Measurements from ENCODE around the gene SERPINB6.
"Not testable (repeated sequence)": the region's sequence is repeated elsewhere in the genome, so short reads cannot be mapped to it uniquely, and the experiment has no call there.

SERPINB6 gene

GRCh38 chr6:2999618-3000557 is 28.5 kb upstream of the SERPINB6 start, which contains the start of gene NQO2:
TSS of gene NQO2 (plus strand) at chr6:2999894. CDS start at chr6:3006553, 6,659 bp downstream.
- DNase-seq (ENCODE audit: low read depth), result peak; percentile 82

- DNase-seq (ENCODE audit: low read depth), result peak; percentile 27
Measured at GRCh38 chr6:2998998-2999617, 27.7 kb upstream of the SERPINB6 start.

GRCh38 chr6:2998249-2998997 is 27.1 kb upstream of the SERPINB6 start:
- DNase-seq (ENCODE audit: low read depth), result not testable (repeated sequence)

- no peak for DNase-seq (ENCODE audit: low read depth)
Measured at GRCh38 chr6:2993755-2994317, 22.5 kb upstream of the SERPINB6 start.

GRCh38 chr6:2992330-2992979 is 21.1 kb upstream of the SERPINB6 start:
- no peak for DNase-seq (ENCODE audit: low read depth)

- no peak for DNase-seq (ENCODE audit: low read depth)
Measured at GRCh38 chr6:2990932-2991506, 19.7 kb upstream of the SERPINB6 start.

- DNase-seq (ENCODE audit: low read depth), result peak; percentile 73
Measured at GRCh38 chr6:2990248-2990931, 19.0 kb upstream of the SERPINB6 start.

- peak; percentile 91 for DNase-seq (ENCODE audit: low read depth)
Measured at GRCh38 chr6:2989332-2990247, 18.2 kb upstream of the SERPINB6 start.

GRCh38 chr6:2988426-2989331 is 17.3 kb upstream of the SERPINB6 start:
- peak; percentile 77 for DNase-seq (ENCODE audit: low read depth)

- DNase-seq (ENCODE audit: low read depth), result no peak
Measured at GRCh38 chr6:2988094-2988425, 16.7 kb upstream of the SERPINB6 start.

GRCh38 chr6:2986722-2987221 is 15.4 kb upstream of the SERPINB6 start:
- DNase-seq (ENCODE audit: low read depth), result no peak

- no peak for DNase-seq (ENCODE audit: low read depth)
Measured at GRCh38 chr6:2984738-2985406, 13.5 kb upstream of the SERPINB6 start.

GRCh38 chr6:2982426-2983117 is 11.2 kb upstream of the SERPINB6 start:
- no peak for DNase-seq (ENCODE audit: low read depth)

GRCh38 chr6:2980465-2980855 is 9.1 kb upstream of the SERPINB6 start:
- no peak for DNase-seq (ENCODE audit: low read depth)

GRCh38 chr6:2979819-2980464 is 8.6 kb upstream of the SERPINB6 start:
- no peak for DNase-seq (ENCODE audit: low read depth)

- DNase-seq (ENCODE audit: low read depth), result no peak
Measured at GRCh38 chr6:2978923-2979322, 7.6 kb upstream of the SERPINB6 start.
